CD4-positive, alpha-beta T cell treated with Interleukin-12 subunit alpha and Interleukin-12 subunit beta, for 1 hour (primary cell): ENCODE results near the gene SOBP.

Experiments used
- DNase-seq: peaks from one replicate; pipeline ENCODE4 v3.0.0-alpha.2; 2020

Gene SOBP

GRCh38 chr6:107699254-107699653 is 209.3 kb downstream of the SOBP start:
- no peak for DNase-seq

GRCh38 chr6:107699697-107700325 is 209.9 kb downstream of the SOBP start:
- DNase-seq = no peak

GRCh38 chr6:107703606-107704005 is 213.7 kb downstream of the SOBP start:
- DNase-seq = no peak

GRCh38 chr6:107704347-107705013 is 214.6 kb downstream of the SOBP start:
- peak; percentile 56 for DNase-seq

GRCh38 chr6:107706516-107707115 is 216.7 kb downstream of the SOBP start:
- DNase-seq = no peak

GRCh38 chr6:107707346-107708275 is 217.7 kb downstream of the SOBP start:
- DNase-seq = no peak

GRCh38 chr6:107708435-107708834 is 218.5 kb downstream of the SOBP start:
- no peak for DNase-seq

- peak; percentile 12 for DNase-seq
These were observed 219.4 kb downstream of the SOBP start for GRCh38 chr6:107709341-107709740.
